ENCODE data around the gene PLCB3. TPM values are rescaled to one million over a fixed set of nuclear protein-coding genes. Genes with fewer than 3 reads are reported as not detected.
A peak's percentile ranks its signal among the peaks of the same experiment; 100 is the strongest.

Gene PLCB3
- total RNA-seq, 1 donor from 2014 or later, result 34.9 TPM

- H3K27ac Mint-ChIP-seq, result no peak overlapping the region
- H3K4me1 Mint-ChIP-seq, result peaks cover 6% of the 10 kb centered on the region
- TF ChIP-seq CTCF (IDR thresholded peaks at IDR 0.05; ENCODE audit: unreplicated experiment), result no peak
- no peaks in the 10 kb centered on the region for H3K9me3 Mint-ChIP-seq
- DNase-seq (ENCODE audit: low spot score in 2 of 2, unreplicated experiment in 2 of 2), result no peak
- peaks cover 8% of the 10 kb centered on the region for H3K36me3 Mint-ChIP-seq
- H3K4me3 Mint-ChIP-seq, result peak overlapping the region; percentile 42
- H3K27me3 Mint-ChIP-seq (ENCODE audit: low read depth), result peaks cover 79% of the 10 kb centered on the region
Observed at GRCh38 chr11:64292460-64293254, 41.3 kb downstream of the PLCB3 start.

- TF ChIP-seq CTCF (IDR thresholded peaks at IDR 0.05; ENCODE audit: unreplicated experiment), result no peak
- H3K27ac Mint-ChIP-seq, result no peak overlapping the region
- H3K36me3 Mint-ChIP-seq, result no peaks in the 10 kb centered on the region
- no peaks in the 10 kb centered on the region for H3K9me3 Mint-ChIP-seq
- H3K4me3 Mint-ChIP-seq, result no peak overlapping the region
- no peak for DNase-seq (ENCODE audit: low spot score in 2 of 2, unreplicated experiment in 2 of 2)
- peaks cover 8% of the 10 kb centered on the region for H3K4me1 Mint-ChIP-seq
- H3K27me3 Mint-ChIP-seq (ENCODE audit: low read depth), result peaks cover 92% of the 10 kb centered on the region
Observed at GRCh38 chr11:64294774-64295173, 43.4 kb downstream of the PLCB3 start.

- Mint-ChIP-seq H3K9me3 (no peaks in the 10 kb centered on the region), H3K4me3 (no peak overlapping the region), H3K27ac (no peak overlapping the region), H3K27me3 (ENCODE audit: low read depth) (peaks cover 92% of the 10 kb centered on the region), H3K4me1 (peaks cover 12% of the 10 kb centered on the region), H3K36me3 (no peaks in the 10 kb centered on the region)
- TF ChIP-seq CTCF (IDR thresholded peaks at IDR 0.05; ENCODE audit: unreplicated experiment), result no peak
- no peak for DNase-seq (ENCODE audit: low spot score in 2 of 2, unreplicated experiment in 2 of 2)
Observed at GRCh38 chr11:64295760-64296159, 44.4 kb downstream of the PLCB3 start.

GRCh38 chr11:64296236-64296635, 44.9 kb downstream of the PLCB3 start:
- Mint-ChIP-seq H3K36me3 (no peaks in the 10 kb centered on the region), H3K4me3 (no peak overlapping the region), H3K4me1 (peaks cover 13% of the 10 kb centered on the region), H3K27me3 (ENCODE audit: low read depth) (peaks cover 92% of the 10 kb centered on the region), H3K27ac (no peak overlapping the region), H3K9me3 (no peaks in the 10 kb centered on the region)
- no peak for DNase-seq (ENCODE audit: low spot score in 2 of 2, unreplicated experiment in 2 of 2)
- no peak for TF ChIP-seq CTCF (IDR thresholded peaks at IDR 0.05; ENCODE audit: unreplicated experiment)

GRCh38 chr11:64296830-64297698, 45.7 kb downstream of the PLCB3 start:
- no peak overlapping the region for H3K27ac Mint-ChIP-seq
- no peak overlapping the region for H3K4me3 Mint-ChIP-seq
- no peak for DNase-seq (ENCODE audit: low spot score in 2 of 2, unreplicated experiment in 2 of 2)
- no peaks in the 10 kb centered on the region for H3K36me3 Mint-ChIP-seq
- no peak for TF ChIP-seq CTCF (IDR thresholded peaks at IDR 0.05; ENCODE audit: unreplicated experiment)
- peaks cover 13% of the 10 kb centered on the region for H3K4me1 Mint-ChIP-seq
- H3K9me3 Mint-ChIP-seq, result no peaks in the 10 kb centered on the region
- peaks cover 95% of the 10 kb centered on the region for H3K27me3 Mint-ChIP-seq (ENCODE audit: low read depth)
